ENCODE data around the gene CYTH3.
"Not testable (repeated sequence)": the region's sequence is repeated elsewhere in the genome, so short reads cannot be mapped to it uniquely, and the experiment has no call there.

CYTH3 gene

GRCh38 chr7:6151527-6151926 lies 120.9 kb downstream of the CYTH3 start:
- H3K79me1 ChIP-seq (ENCODE audit: low read depth, low read length); H4K8ac ChIP-seq (ENCODE audit: low read depth, low read length); H2BK120ac ChIP-seq (ENCODE audit: low read depth, low read length); H3K27ac ChIP-seq (replicated peaks; ENCODE audit: low read length); H3K9ac ChIP-seq (ENCODE audit: low read depth, low read length, poor library complexity); H4K91ac ChIP-seq (ENCODE audit: low read depth, low read length, poor library complexity); H3K4me2 ChIP-seq (ENCODE audit: insufficient read depth, low read length, poor library complexity, severe bottlenecking); H2BK12ac ChIP-seq (ENCODE audit: low read length); H2AFZ ChIP-seq (ENCODE audit: low read length); H2BK15ac ChIP-seq (ENCODE audit: low read length); DNase-seq (ENCODE audit: low spot score); H3K14ac ChIP-seq (ENCODE audit: low read length); H3K27me3 ChIP-seq (ENCODE audit: control insufficient read depth in 3 of 3, insufficient read depth in 3 of 3, low read depth in 1 of 3, low read length in 3 of 3); H3K18ac ChIP-seq (ENCODE audit: low read length); H3K9me3 ChIP-seq (replicated peaks in 1 of 2; ENCODE audit: control insufficient read depth in 2 of 2, insufficient read depth in 1 of 2, low read depth in 1 of 2, low read length in 2 of 2); H3K23ac ChIP-seq (ENCODE audit: low read depth, low read length, poor library complexity); H2AK5ac ChIP-seq (ENCODE audit: low read depth, low read length); H3K4me1 ChIP-seq (ENCODE audit: control insufficient read depth in 2 of 2, insufficient read depth in 1 of 2, low read depth in 1 of 2, low read length in 2 of 2); H2BK5ac ChIP-seq (ENCODE audit: low read length); H3K4me3 ChIP-seq (ENCODE audit: low read length in 2 of 2); H3K4ac ChIP-seq (ENCODE audit: low read length): not testable (repeated sequence)
- WGBS, 2 donors (ENCODE audit: extremely low coverage in 2 of 2, insufficient read length in 2 of 2, insufficient replicate concordance in 1 of 2) = no CpG with 5 or more reads among the region's 12 CpGs
- peaks cover 50 to 100% of the 10 kb centered on the region in 2 donors for H3K36me3 ChIP-seq (replicated peaks in 1 of 2; ENCODE audit: control insufficient read depth in 2 of 2, insufficient read depth in 2 of 2, low read length in 2 of 2)

DNA sequence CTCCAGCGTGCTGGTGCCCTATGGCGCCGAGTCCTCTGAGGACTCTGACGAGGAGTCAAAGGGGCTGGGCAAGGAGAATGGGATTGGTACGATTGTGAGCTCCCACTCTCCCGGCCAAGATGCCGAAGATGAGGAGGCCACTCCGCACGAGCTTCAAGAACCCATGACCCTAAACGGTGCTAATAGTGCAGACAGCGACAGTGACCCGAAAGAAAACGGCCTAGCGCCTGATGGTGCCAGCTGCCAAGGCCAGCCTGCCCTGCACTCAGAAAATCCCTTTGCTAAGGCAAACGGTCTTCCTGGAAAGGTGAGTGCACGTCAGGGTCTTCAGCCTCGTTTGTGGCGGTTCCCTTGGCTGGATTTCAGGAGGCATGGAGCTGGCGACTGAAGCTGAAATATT lies 122.4 kb downstream of the CYTH3 start:
- no CpG with 5 or more reads among the region's 19 CpGs for WGBS, 2 donors (ENCODE audit: extremely low coverage in 2 of 2, insufficient read length in 2 of 2, insufficient replicate concordance in 1 of 2)

DNA sequence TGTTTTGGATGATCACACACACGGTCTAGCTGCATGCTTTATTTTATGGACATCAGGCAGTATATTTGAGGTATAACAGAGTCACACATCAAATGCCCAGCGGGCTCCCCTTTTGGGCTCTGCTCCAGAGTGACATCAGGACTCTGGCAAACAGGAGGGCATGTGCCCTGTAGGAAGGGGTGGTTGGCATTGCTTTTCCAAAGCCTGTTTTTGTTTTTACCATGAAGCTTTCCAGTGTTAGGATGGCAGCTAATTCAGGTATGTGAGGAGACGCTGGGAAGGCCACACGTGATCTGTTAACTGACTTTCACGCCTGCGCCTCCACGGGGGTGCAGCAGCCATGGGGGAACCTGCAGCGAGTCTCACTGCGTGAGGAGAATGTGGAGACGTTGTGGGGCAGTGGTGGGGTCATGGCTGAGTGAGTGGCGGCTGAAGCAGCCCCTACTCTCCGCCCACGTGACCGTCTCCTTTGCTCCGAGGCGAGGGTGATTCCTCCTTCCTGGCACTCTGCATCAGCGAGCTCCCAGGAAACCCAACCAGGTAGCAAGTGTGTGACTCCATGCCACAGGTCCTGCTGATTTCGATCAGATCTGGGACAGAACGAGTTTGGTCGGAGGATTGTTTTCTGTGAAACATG lies 123.6 kb downstream of the CYTH3 start:
- no peak for DNase-seq (ENCODE audit: low spot score)
- no peak overlapping the region for H2BK12ac ChIP-seq (ENCODE audit: low read length)
- no peaks in the 10 kb centered on the region for H3K79me1 ChIP-seq (ENCODE audit: low read depth, low read length)
- no peak overlapping the region for H2BK5ac ChIP-seq (ENCODE audit: low read length)
- no peak overlapping the region for H3K27ac ChIP-seq (replicated peaks; ENCODE audit: low read length)
- H2BK15ac ChIP-seq (ENCODE audit: low read length) = no peak overlapping the region
- no peak overlapping the region for H2AK5ac ChIP-seq (ENCODE audit: low read depth, low read length)
- no peak overlapping the region for H3K14ac ChIP-seq (ENCODE audit: low read length)
- no peak overlapping the region for H2BK120ac ChIP-seq (ENCODE audit: low read depth, low read length)
- no peak overlapping the region for H3K4ac ChIP-seq (ENCODE audit: low read length)
- no peak overlapping the region for H3K4me2 ChIP-seq (ENCODE audit: insufficient read depth, low read length, poor library complexity, severe bottlenecking)
- H3K23ac ChIP-seq (ENCODE audit: low read depth, low read length, poor library complexity) = no peak overlapping the region
- H3K4me3 ChIP-seq (ENCODE audit: low read length in 2 of 2) = no peak overlapping the region
- H4K8ac ChIP-seq (ENCODE audit: low read depth, low read length) = no peak overlapping the region
- H3K4me1 ChIP-seq (ENCODE audit: control insufficient read depth in 2 of 2, insufficient read depth in 1 of 2, low read depth in 1 of 2, low read length in 2 of 2) = no peaks in the 10 kb centered on the region
- H3K9me3 ChIP-seq (replicated peaks in 1 of 2; ENCODE audit: control insufficient read depth in 2 of 2, insufficient read depth in 1 of 2, low read depth in 1 of 2, low read length in 2 of 2) = no peaks in the 10 kb centered on the region
- H4K91ac ChIP-seq (ENCODE audit: low read depth, low read length, poor library complexity) = no peak overlapping the region
- H3K36me3 ChIP-seq (replicated peaks in 1 of 2; ENCODE audit: control insufficient read depth in 2 of 2, insufficient read depth in 2 of 2, low read length in 2 of 2) = peaks cover 52 to 100% of the 10 kb centered on the region in 2 donors
- no peak overlapping the region for H2AFZ ChIP-seq (ENCODE audit: low read length)
- H3K9ac ChIP-seq (ENCODE audit: low read depth, low read length, poor library complexity) = no peak overlapping the region
- H3K18ac ChIP-seq (ENCODE audit: low read length) = no peak overlapping the region
- no peaks in the 10 kb centered on the region for H3K27me3 ChIP-seq (ENCODE audit: control insufficient read depth in 3 of 3, insufficient read depth in 3 of 3, low read depth in 1 of 3, low read length in 3 of 3)
- no CpG with 5 or more reads among the region's 20 CpGs for WGBS, 2 donors (ENCODE audit: extremely low coverage in 2 of 2, insufficient read length in 2 of 2, insufficient replicate concordance in 1 of 2)

More for the DNA sequence above, 122.4 kb downstream of the CYTH3 start:
- no peak overlapping the region for H2AK5ac ChIP-seq (ENCODE audit: low read depth, low read length)
- no peak overlapping the region for H4K8ac ChIP-seq (ENCODE audit: low read depth, low read length)
- H3K23ac ChIP-seq (ENCODE audit: low read depth, low read length, poor library complexity) = no peak overlapping the region
- no peak overlapping the region for H3K18ac ChIP-seq (ENCODE audit: low read length)
- H4K91ac ChIP-seq (ENCODE audit: low read depth, low read length, poor library complexity) = no peak overlapping the region
- no peak overlapping the region for H2BK120ac ChIP-seq (ENCODE audit: low read depth, low read length)
- no peak overlapping the region for H2BK15ac ChIP-seq (ENCODE audit: low read length)
- H3K9me3 ChIP-seq (replicated peaks in 1 of 2; ENCODE audit: control insufficient read depth in 2 of 2, insufficient read depth in 1 of 2, low read depth in 1 of 2, low read length in 2 of 2) = no peaks in the 10 kb centered on the region
- H3K27ac ChIP-seq (replicated peaks; ENCODE audit: low read length) = no peak overlapping the region
- H2BK12ac ChIP-seq (ENCODE audit: low read length) = no peak overlapping the region
- H3K27me3 ChIP-seq (ENCODE audit: control insufficient read depth in 3 of 3, insufficient read depth in 3 of 3, low read depth in 1 of 3, low read length in 3 of 3) = no peaks in the 10 kb centered on the region
- no peak overlapping the region for H3K9ac ChIP-seq (ENCODE audit: low read depth, low read length, poor library complexity)
- no peak overlapping the region for H2BK5ac ChIP-seq (ENCODE audit: low read length)
- no peak overlapping the region for H3K14ac ChIP-seq (ENCODE audit: low read length)
- H3K4me3 ChIP-seq (ENCODE audit: low read length in 2 of 2) = no peak overlapping the region
- H3K4ac ChIP-seq (ENCODE audit: low read length) = no peak overlapping the region
- DNase-seq (ENCODE audit: low spot score) = no peak
- no peak overlapping the region for H3K4me2 ChIP-seq (ENCODE audit: insufficient read depth, low read length, poor library complexity, severe bottlenecking)
- peaks cover 52 to 100% of the 10 kb centered on the region in 2 donors for H3K36me3 ChIP-seq (replicated peaks in 1 of 2; ENCODE audit: control insufficient read depth in 2 of 2, insufficient read depth in 2 of 2, low read length in 2 of 2)
- H3K4me1 ChIP-seq (ENCODE audit: control insufficient read depth in 2 of 2, insufficient read depth in 1 of 2, low read depth in 1 of 2, low read length in 2 of 2) = no peaks in the 10 kb centered on the region
- no peak overlapping the region for H2AFZ ChIP-seq (ENCODE audit: low read length)
- H3K79me1 ChIP-seq (ENCODE audit: low read depth, low read length) = no peaks in the 10 kb centered on the region

DNA sequence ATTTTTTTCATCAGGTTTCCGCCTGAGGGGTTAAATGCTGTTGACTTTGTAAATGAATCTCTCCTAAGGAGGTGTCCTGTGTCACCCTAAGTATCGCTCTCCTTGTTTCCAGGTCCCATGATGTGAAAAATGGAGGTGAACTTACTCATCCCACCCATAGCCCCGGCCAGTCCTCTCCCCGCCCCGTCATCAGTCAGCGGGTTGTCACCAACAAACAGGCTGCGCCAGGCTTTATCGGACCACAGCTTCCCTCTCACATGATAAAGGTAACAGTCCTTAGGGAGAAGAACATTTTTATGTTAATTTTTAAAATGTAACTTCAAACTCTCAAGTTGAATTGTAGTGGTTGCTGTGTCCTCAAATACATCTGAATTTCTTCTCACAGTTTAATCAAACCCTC lies 124.8 kb downstream of the CYTH3 start:
- Histone ChIP-seq H3K27ac (replicated peaks; ENCODE audit: low read length) (no peak overlapping the region), H2BK15ac (ENCODE audit: low read length) (no peak overlapping the region), H2AK5ac (ENCODE audit: low read depth, low read length) (no peak overlapping the region), H3K14ac (ENCODE audit: low read length) (no peak overlapping the region), H3K9me3 (replicated peaks in 1 of 2; ENCODE audit: control insufficient read depth in 2 of 2, insufficient read depth in 1 of 2, low read depth in 1 of 2, low read length in 2 of 2) (no peaks in the 10 kb centered on the region), H3K4ac (ENCODE audit: low read length) (no peak overlapping the region), H3K27me3 (ENCODE audit: control insufficient read depth in 3 of 3, insufficient read depth in 3 of 3, low read depth in 1 of 3, low read length in 3 of 3) (no peaks in the 10 kb centered on the region), H2AFZ (ENCODE audit: low read length) (no peak overlapping the region), H3K18ac (ENCODE audit: low read length) (no peak overlapping the region), H2BK120ac (ENCODE audit: low read depth, low read length) (no peak overlapping the region), H4K91ac (ENCODE audit: low read depth, low read length, poor library complexity) (no peak overlapping the region), H3K36me3 (replicated peaks in 1 of 2; ENCODE audit: control insufficient read depth in 2 of 2, insufficient read depth in 2 of 2, low read length in 2 of 2) (peaks cover 52 to 100% of the 10 kb centered on the region in 2 donors), H3K4me3 (ENCODE audit: low read length in 2 of 2) (no peak overlapping the region), H2BK5ac (ENCODE audit: low read length) (no peak overlapping the region), H3K23ac (ENCODE audit: low read depth, low read length, poor library complexity) (no peak overlapping the region), H4K8ac (ENCODE audit: low read depth, low read length) (no peak overlapping the region), H3K4me2 (ENCODE audit: insufficient read depth, low read length, poor library complexity, severe bottlenecking) (no peak overlapping the region), H3K9ac (ENCODE audit: low read depth, low read length, poor library complexity) (no peak overlapping the region), H3K79me1 (ENCODE audit: low read depth, low read length) (no peaks in the 10 kb centered on the region), H3K4me1 (ENCODE audit: control insufficient read depth in 2 of 2, insufficient read depth in 1 of 2, low read depth in 1 of 2, low read length in 2 of 2) (no peaks in the 10 kb centered on the region), H2BK12ac (ENCODE audit: low read length) (no peak overlapping the region)
- no peak for DNase-seq (ENCODE audit: low spot score)
- no CpG with 5 or more reads among the region's 8 CpGs for WGBS, 2 donors (ENCODE audit: extremely low coverage in 2 of 2, insufficient read length in 2 of 2, insufficient replicate concordance in 1 of 2)
